Measurements from ENCODE around the gene RBM48. TPM values are rescaled to one million over a fixed set of nuclear protein-coding genes. Genes with fewer than 3 reads are reported as not detected.

RBM48 gene
- total and polyA plus RNA-seq, 2 of the 8 experiments (the other 6 are each of a cell fraction or from before 2014, with no cell fraction given) = 4.3 to 8.6 TPM

GRCh38 chr7:92517631-92518030 lies 11.0 kb upstream of the RBM48 start:
- no peak overlapping the region for H3K56ac ChIP-seq (replicated peaks; ENCODE audit: insufficient read length, low read depth, low read length)
- H2BK15ac ChIP-seq (ENCODE audit: low read length) = no peak overlapping the region
- no peaks in the 10 kb centered on the region for H3K9me3 ChIP-seq (ENCODE audit: insufficient read depth in 2 of 2, low read depth in 1 of 2, low read length in 1 of 2)
- H4K5ac ChIP-seq (ENCODE audit: insufficient read length, low read depth, low read length) = no peak overlapping the region
- H3K4me1 ChIP-seq (replicated peaks in 1 of 4; ENCODE audit: control insufficient read depth in 3 of 4, insufficient read depth in 4 of 4, low read length in 3 of 4) = no peaks in the 10 kb centered on the region
- H3K14ac ChIP-seq (ENCODE audit: insufficient read length) = no peak overlapping the region
- no peak overlapping the region for H4K91ac ChIP-seq (replicated peaks; ENCODE audit: insufficient read length, low read length)
- ChIA-PET POLR2A (ENCODE audit: partially characterized antibody) (no interaction called here), CTCF (ENCODE audit: partially characterized antibody) (interaction anchor here (0.7 to 2.7 kb wide), 2 partner anchors 11 to 368 kb away, joined by 3 to 12 read pairs; partner anchors contain the start of genes PEX1 and RBM48)
- no peak overlapping the region for H3K18ac ChIP-seq (ENCODE audit: extremely low read depth, low read length)
- H3K23me2 ChIP-seq (ENCODE audit: low read depth, low read length) = no peaks in the 10 kb centered on the region
- DNase-seq (ENCODE audit: low read depth in 1 of 2, low spot score in 2 of 2) (no peak), FAIRE-seq (no peak)
- no peak overlapping the region for H2BK12ac ChIP-seq (ENCODE audit: low read depth, low read length)
- no peak overlapping the region for H3K4ac ChIP-seq (replicated peaks; ENCODE audit: insufficient read length, low read depth, low read length)
- TF ChIP-seq CBX8 (IDR thresholded peaks at IDR 0.05; ENCODE audit: borderline replicate concordance, low read depth, low read length) (no peak), TAF7 (optimal IDR thresholded peaks at IDR 0.05; ENCODE audit: borderline replicate concordance, low read depth, low read length) (no peak), SIRT6 (IDR thresholded peaks at IDR 0.05; ENCODE audit: low read length) (no peak), JUN (IDR thresholded peaks at IDR 0.05; ENCODE audit: low read depth, low read length) (no peak), JUND (IDR thresholded peaks at IDR 0.05; ENCODE audit: low read length) (no peak), POLR2A (IDR thresholded peaks at IDR 0.05; ENCODE audit: control extremely low read depth in 1 of 2, low read depth in 2 of 2, low read length in 2 of 2) (no peak), ATF3 (IDR thresholded peaks at IDR 0.05; ENCODE audit: insufficient read depth, low read depth, low read length) (no peak), USF2 (IDR thresholded peaks at IDR 0.05; ENCODE audit: low read length) (no peak), SUZ12 (IDR thresholded peaks at IDR 0.05; ENCODE audit: low read length) (no peak), POU5F1 (IDR thresholded peaks at IDR 0.05; ENCODE audit: low read depth, low read length) (no peak), SP4 (IDR thresholded peaks at IDR 0.05; ENCODE audit: low read length) (no peak)
- TF ChIP-seq, protein P1, sequence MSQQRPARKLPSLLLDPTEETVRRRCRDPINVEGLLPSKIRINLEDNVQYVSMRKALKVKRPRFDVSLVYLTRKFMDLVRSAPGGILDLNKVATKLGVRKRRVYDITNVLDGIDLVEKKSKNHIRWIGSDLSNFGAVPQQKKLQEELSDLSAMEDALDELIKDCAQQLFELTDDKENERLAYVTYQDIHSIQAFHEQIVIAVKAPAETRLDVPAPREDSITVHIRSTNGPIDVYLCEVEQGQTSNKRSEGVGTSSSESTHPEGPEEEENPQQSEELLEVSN (IDR thresholded peaks at IDR 0.05) = no peak
- H3K4me3 ChIP-seq (ENCODE audit: extremely low read depth in 1 of 4, insufficient read depth in 2 of 4, low read depth in 3 of 4, low read length in 4 of 4) = no peak overlapping the region
- no peak overlapping the region for H2BK120ac ChIP-seq (replicated peaks; ENCODE audit: low read depth, low read length)
- H2BK20ac ChIP-seq (ENCODE audit: low read length) = no peak overlapping the region
- H2AFZ ChIP-seq (ENCODE audit: low read length) = no peak overlapping the region
- H3K4me2 ChIP-seq (ENCODE audit: insufficient read depth in 1 of 2, low read depth in 2 of 2, low read length in 2 of 2) = no peak overlapping the region
- no peaks in the 10 kb centered on the region for H3K79me2 ChIP-seq (ENCODE audit: control insufficient read depth in 1 of 2, insufficient read depth in 2 of 2, low read length in 2 of 2)
- no peak overlapping the region for H3K23ac ChIP-seq (ENCODE audit: insufficient read length)
- no peaks in the 10 kb centered on the region for H3K27me3 ChIP-seq (replicated peaks in 1 of 4; ENCODE audit: control insufficient read depth in 3 of 4, extremely low read depth in 1 of 4, insufficient read depth in 3 of 4, low read length in 3 of 4)
- H3K36me3 ChIP-seq (ENCODE audit: control insufficient read depth in 2 of 4, insufficient read depth in 4 of 4, low read length in 3 of 4) = peaks cover 0 to 18% (median 11%) of the 10 kb centered on the region in 4 experiments; a peak in 4 of 8 replicates
- H4K8ac ChIP-seq (ENCODE audit: extremely low read depth, insufficient read depth, low read length) = no peak overlapping the region
- no peak overlapping the region for H3K27ac ChIP-seq (ENCODE audit: low read depth, low read length)
- no peak overlapping the region for H2AK5ac ChIP-seq (ENCODE audit: low read depth, low read length)
- WGBS, 2 experiments (ENCODE audit: extremely low coverage in 1 of 2, insufficient coverage in 1 of 2, insufficient read length in 1 of 2, insufficient replicate concordance in 2 of 2, low coverage in 1 of 2, low lambda C conversion rate in 2 of 2, missing lambda C conversion rate in 1 of 2) = 95% methylated on average over 3 of the region's 3 CpGs; no CpG with 5 or more reads in 1 of the 2 experiments
- H4K20me1 ChIP-seq (replicated peaks in 1 of 2; ENCODE audit: control insufficient read depth in 1 of 2, insufficient read depth in 2 of 2, low read length in 2 of 2) = peaks cover 0 to 1% of the 10 kb centered on the region in 2 experiments
- H3K79me1 ChIP-seq (ENCODE audit: low read depth, low read length) = 0 out of 2 replicates have a peak, but pooled peaks cover 2% of the 10 kb centered on the region
- no peak overlapping the region for H2BK5ac ChIP-seq (ENCODE audit: low read depth, low read length)
- no peak overlapping the region for H3K9ac ChIP-seq (replicated peaks in 1 of 4; ENCODE audit: extremely low read depth in 1 of 4, low read depth in 3 of 4, low read length in 3 of 4)

Data from H1 (cell line).